ENCODE data around the gene CAB39. TPM values are rescaled to one million over a fixed set of nuclear protein-coding genes. Genes with fewer than 3 reads are reported as not detected.

CAB39 gene
- total RNA-seq, 1 donor from 2014 or later = 59.0 TPM

GRCh38 chr2:230829293-230829692 is 116.7 kb downstream of the CAB39 start:
- Histone ChIP-seq H3F3A (ENCODE audit: low read depth) (no peaks in the 10 kb centered on the region), H3K36me3 (no peaks in the 10 kb centered on the region), H3K9ac (no peak overlapping the region), H2AFZ (replicated peaks) (no peak overlapping the region), H4K20me1 (ENCODE audit: low read depth) (no peaks in the 10 kb centered on the region), H3K27ac (no peak overlapping the region), H3K79me2 (ENCODE audit: low read depth) (no peaks in the 10 kb centered on the region), H3K4me3 (no peak overlapping the region), H3K4me1 (no peaks in the 10 kb centered on the region), H3K4me2 (no peak overlapping the region), H3K27me3 (no peaks in the 10 kb centered on the region), H3K9me3 (ENCODE audit: low read depth) (no peaks in the 10 kb centered on the region)
- H3K9me3 Mint-ChIP-seq = no peaks in the 10 kb centered on the region
- H3K4me1 Mint-ChIP-seq = peaks cover 4% of the 10 kb centered on the region
- DNase-seq (ENCODE audit: low spot score) = no peak
- H3K27me3 Mint-ChIP-seq (ENCODE audit: insufficient read depth, low read depth) = peaks cover 9% of the 10 kb centered on the region
- TF ChIP-seq, protein P1, sequence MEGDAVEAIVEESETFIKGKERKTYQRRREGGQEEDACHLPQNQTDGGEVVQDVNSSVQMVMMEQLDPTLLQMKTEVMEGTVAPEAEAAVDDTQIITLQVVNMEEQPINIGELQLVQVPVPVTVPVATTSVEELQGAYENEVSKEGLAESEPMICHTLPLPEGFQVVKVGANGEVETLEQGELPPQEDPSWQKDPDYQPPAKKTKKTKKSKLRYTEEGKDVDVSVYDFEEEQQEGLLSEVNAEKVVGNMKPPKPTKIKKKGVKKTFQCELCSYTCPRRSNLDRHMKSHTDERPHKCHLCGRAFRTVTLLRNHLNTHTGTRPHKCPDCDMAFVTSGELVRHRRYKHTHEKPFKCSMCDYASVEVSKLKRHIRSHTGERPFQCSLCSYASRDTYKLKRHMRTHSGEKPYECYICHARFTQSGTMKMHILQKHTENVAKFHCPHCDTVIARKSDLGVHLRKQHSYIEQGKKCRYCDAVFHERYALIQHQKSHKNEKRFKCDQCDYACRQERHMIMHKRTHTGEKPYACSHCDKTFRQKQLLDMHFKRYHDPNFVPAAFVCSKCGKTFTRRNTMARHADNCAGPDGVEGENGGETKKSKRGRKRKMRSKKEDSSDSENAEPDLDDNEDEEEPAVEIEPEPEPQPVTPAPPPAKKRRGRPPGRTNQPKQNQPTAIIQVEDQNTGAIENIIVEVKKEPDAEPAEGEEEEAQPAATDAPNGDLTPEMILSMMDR (IDR thresholded peaks at IDR 0.05) = no peak
- TF ChIP-seq EZH2 (IDR thresholded peaks at IDR 0.05) (no peak), EZH2phosphoT487 (IDR thresholded peaks at IDR 0.05) (no peak)
- no peaks in the 10 kb centered on the region for H3K36me3 Mint-ChIP-seq
- H3K27ac Mint-ChIP-seq = no peak overlapping the region
- no peak overlapping the region for H3K4me3 Mint-ChIP-seq

GRCh38 chr2:230829959-230830358 is 117.3 kb downstream of the CAB39 start:
- TF ChIP-seq EZH2 (IDR thresholded peaks at IDR 0.05) = no peak
- TF ChIP-seq, protein P1 (IDR thresholded peaks at IDR 0.05) = no peak
- no peak for TF ChIP-seq EZH2phosphoT487 (IDR thresholded peaks at IDR 0.05)
- Histone ChIP-seq H3K4me1 (no peaks in the 10 kb centered on the region), H3K79me2 (ENCODE audit: low read depth) (no peaks in the 10 kb centered on the region), H3K9me3 (ENCODE audit: low read depth) (no peaks in the 10 kb centered on the region), H4K20me1 (ENCODE audit: low read depth) (no peaks in the 10 kb centered on the region), H3F3A (ENCODE audit: low read depth) (no peaks in the 10 kb centered on the region), H3K4me2 (no peak overlapping the region), H2AFZ (replicated peaks) (no peak overlapping the region), H3K27ac (no peak overlapping the region), H3K4me3 (no peak overlapping the region), H3K9ac (no peak overlapping the region), H3K36me3 (no peaks in the 10 kb centered on the region), H3K27me3 (no peaks in the 10 kb centered on the region)
- Mint-ChIP-seq H3K27ac (no peak overlapping the region), H3K4me1 (no peaks in the 10 kb centered on the region), H3K9me3 (no peaks in the 10 kb centered on the region), H3K27me3 (ENCODE audit: insufficient read depth, low read depth) (peaks cover 7% of the 10 kb centered on the region), H3K36me3 (no peaks in the 10 kb centered on the region), H3K4me3 (no peak overlapping the region)
- no peak for DNase-seq (ENCODE audit: low spot score)

- Histone ChIP-seq H3K79me2 (ENCODE audit: low read depth) (no peaks in the 10 kb centered on the region), H3K9ac (no peak overlapping the region), H3K4me2 (no peak overlapping the region), H3K9me3 (ENCODE audit: low read depth) (no peaks in the 10 kb centered on the region), H4K20me1 (ENCODE audit: low read depth) (no peaks in the 10 kb centered on the region), H3K27ac (no peak overlapping the region), H3K4me1 (no peaks in the 10 kb centered on the region), H2AFZ (replicated peaks) (no peak overlapping the region), H3F3A (ENCODE audit: low read depth) (no peaks in the 10 kb centered on the region), H3K36me3 (no peaks in the 10 kb centered on the region), H3K4me3 (no peak overlapping the region), H3K27me3 (no peaks in the 10 kb centered on the region)
- no peaks in the 10 kb centered on the region for H3K4me1 Mint-ChIP-seq
- TF ChIP-seq, protein P1 (IDR thresholded peaks at IDR 0.05) = no peak
- no peak for TF ChIP-seq EZH2phosphoT487 (IDR thresholded peaks at IDR 0.05)
- no peak for TF ChIP-seq EZH2 (IDR thresholded peaks at IDR 0.05)
- no peak overlapping the region for H3K27ac Mint-ChIP-seq
- peaks cover 4% of the 10 kb centered on the region for H3K27me3 Mint-ChIP-seq (ENCODE audit: insufficient read depth, low read depth)
- no peaks in the 10 kb centered on the region for H3K9me3 Mint-ChIP-seq
- no peaks in the 10 kb centered on the region for H3K36me3 Mint-ChIP-seq
- no peak for DNase-seq (ENCODE audit: low spot score)
- H3K4me3 Mint-ChIP-seq = no peak overlapping the region
Observed at GRCh38 chr2:230830428-230830827, 117.8 kb downstream of the CAB39 start.

Data from neural progenitor cell (in vitro differentiated cells).